NT2/D1 (cell line): ENCODE data around the gene PGR.

Experiments
- DNase-seq: peaks from one replicate; pipeline ENCODE4 v3.0.0-alpha.2; 2011; ENCODE audit warnings: low read depth, low spot score
- H3K27me3 ChIP-seq: 2 replicates; pipeline ENCODE4 v1.6.0; 2011; ENCODE audit warnings: mild to moderate bottlenecking; ENCODE audit not compliant: insufficient read length, insufficient read depth
- H3K36me3 ChIP-seq: 2 replicates; pipeline ENCODE4 v1.6.1; 2011; ENCODE audit warnings: mild to moderate bottlenecking, low read length, mixed read lengths; ENCODE audit not compliant: insufficient read depth, insufficient read length
- H3K4me1 ChIP-seq: 2 replicates; pipeline ENCODE4 v1.5.1; 2011; ENCODE audit not compliant: insufficient read depth, insufficient read length
- H3K4me3 ChIP-seq: 2 replicates; pipeline ENCODE4 v1.5.1; 2011; ENCODE audit warnings: low read depth; ENCODE audit not compliant: insufficient read length
- H3K9ac ChIP-seq: 2 replicates; pipeline ENCODE4 v1.6.0; 2011; ENCODE audit warnings: low read depth; ENCODE audit not compliant: insufficient read length
- H3K9me3 ChIP-seq: 2 replicates; pipeline ENCODE4 v1.5.1; 2011; ENCODE audit warnings: mild to moderate bottlenecking, low read length; ENCODE audit not compliant: insufficient read depth
- SUZ12 ChIP-seq: IDR thresholded peaks from 2 replicates; pipeline ENCODE4 v1.6.1; 2011; ENCODE audit not compliant: insufficient read length, insufficient read depth; ENCODE audit errors: extremely low read depth
- YY1 ChIP-seq: IDR thresholded peaks from 2 replicates; pipeline ENCODE4 v1.6.1; 2011; ENCODE audit not compliant: insufficient read length, insufficient read depth
- ZNF274 ChIP-seq: IDR thresholded peaks from 2 replicates; pipeline ENCODE4 v1.6.1; 2011; ENCODE audit warnings: mild to moderate bottlenecking, low read depth, low read length

PGR gene

GRCh38 chr11:101129203-101129943 lies at the start of gene PGR:
PGR (minus strand) TSS chr11:101129813; CDS start chr11:101129070, 743 bp downstream.
- Histone ChIP-seq H3K27me3 (peaks cover 51% of the 10 kb centered on the region), H3K9me3 (no peaks in the 10 kb centered on the region), H3K4me1 (no peaks in the 10 kb centered on the region), H3K36me3 (no peaks in the 10 kb centered on the region), H3K4me3 (peak within 1 kb of the TSS; percentile 59), H3K9ac (peak within 1 kb of the TSS; percentile 61)
- no peak for DNase-seq
- TF ChIP-seq YY1 = no peak
- no peak for TF ChIP-seq ZNF274
- TF ChIP-seq SUZ12 = no peak

DNA sequence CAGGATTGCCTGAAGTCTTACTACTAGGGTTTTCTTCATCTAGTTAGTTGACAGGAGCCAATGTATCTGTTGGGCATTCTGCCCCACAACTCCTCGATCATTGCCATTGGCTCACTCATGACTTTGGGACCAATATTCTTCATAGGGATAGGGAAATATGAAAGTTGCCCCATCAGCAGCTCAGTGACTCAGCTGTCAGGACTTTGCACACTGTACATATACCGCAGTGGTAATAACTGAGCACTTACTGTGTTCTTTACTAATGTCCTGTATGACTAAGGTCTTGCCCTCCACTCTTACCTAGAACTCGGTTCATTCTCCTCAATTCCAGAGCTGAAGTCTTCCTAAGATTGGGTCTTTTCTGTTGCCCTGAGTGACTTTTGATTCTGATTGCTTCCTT lies 46.8 kb upstream of the PGR start:
- DNase-seq = no peak
- TF ChIP-seq YY1 (no peak), SUZ12 (no peak), ZNF274 (no peak)
- no peak overlapping the region for H3K4me3 ChIP-seq
- no peaks in the 10 kb centered on the region for H3K36me3 ChIP-seq
- no peaks in the 10 kb centered on the region for H3K4me1 ChIP-seq
- H3K9ac ChIP-seq = no peak overlapping the region
- H3K9me3 ChIP-seq = no peaks in the 10 kb centered on the region
- no peaks in the 10 kb centered on the region for H3K27me3 ChIP-seq

DNA sequence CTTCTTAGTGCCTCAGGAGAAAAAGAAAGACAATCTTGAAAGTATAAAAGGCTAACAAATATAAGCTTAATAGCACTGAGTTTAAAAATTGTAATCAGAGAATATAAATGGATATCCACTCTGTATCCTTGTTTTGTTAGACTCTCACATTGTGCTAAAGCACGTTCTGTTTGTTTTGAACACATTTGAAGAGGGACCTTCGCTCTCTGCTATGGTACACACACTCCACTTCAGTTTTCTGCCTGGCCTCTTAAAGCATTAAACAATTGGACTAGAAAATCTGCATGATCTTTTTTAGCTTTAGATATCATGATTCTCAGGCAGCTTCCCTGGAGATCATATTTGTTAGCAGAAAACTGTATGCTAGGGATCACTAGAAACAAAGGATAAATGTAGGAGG lies 40.3 kb upstream of the PGR start:
- no peaks in the 10 kb centered on the region for H3K4me1 ChIP-seq
- no peaks in the 10 kb centered on the region for H3K36me3 ChIP-seq
- no peak overlapping the region for H3K9ac ChIP-seq
- TF ChIP-seq ZNF274 = no peak
- TF ChIP-seq SUZ12 = no peak
- TF ChIP-seq YY1 = no peak
- H3K9me3 ChIP-seq = no peaks in the 10 kb centered on the region
- H3K4me3 ChIP-seq = no peak overlapping the region
- DNase-seq = no peak
- H3K27me3 ChIP-seq = no peaks in the 10 kb centered on the region

- H3K9me3 ChIP-seq = no peaks in the 10 kb centered on the region
- H3K4me3 ChIP-seq = no peak overlapping the region
- no peaks in the 10 kb centered on the region for H3K36me3 ChIP-seq
- H3K27me3 ChIP-seq = no peaks in the 10 kb centered on the region
- no peak overlapping the region for H3K9ac ChIP-seq
- TF ChIP-seq ZNF274 (no peak), YY1 (no peak), SUZ12 (no peak)
- no peaks in the 10 kb centered on the region for H3K4me1 ChIP-seq
- no peak for DNase-seq
Measured at GRCh38 chr11:101166038-101166437, 36.4 kb upstream of the PGR start.

GRCh38 chr11:101158119-101158518 lies 28.5 kb upstream of the PGR start:
- H3K36me3 ChIP-seq = no peaks in the 10 kb centered on the region
- H3K4me3 ChIP-seq = no peak overlapping the region
- H3K4me1 ChIP-seq = no peaks in the 10 kb centered on the region
- H3K27me3 ChIP-seq = no peaks in the 10 kb centered on the region
- peaks cover 10% of the 10 kb centered on the region; the same call in 1 of the 2 replicates for H3K9me3 ChIP-seq
- TF ChIP-seq YY1 (no peak), ZNF274 (no peak), SUZ12 (no peak)
- H3K9ac ChIP-seq = no peak overlapping the region
- no peak for DNase-seq

GRCh38 chr11:101138245-101138930 lies 8.8 kb upstream of the PGR start:
- no peaks in the 10 kb centered on the region for H3K36me3 ChIP-seq
- DNase-seq = no peak
- no peaks in the 10 kb centered on the region for H3K9me3 ChIP-seq
- H3K4me1 ChIP-seq = no peaks in the 10 kb centered on the region
- H3K27me3 ChIP-seq = no peaks in the 10 kb centered on the region
- H3K9ac ChIP-seq = no peak overlapping the region
- TF ChIP-seq ZNF274 = no peak
- no peak for TF ChIP-seq YY1
- TF ChIP-seq SUZ12 = no peak
- H3K4me3 ChIP-seq = no peak overlapping the region

DNA sequence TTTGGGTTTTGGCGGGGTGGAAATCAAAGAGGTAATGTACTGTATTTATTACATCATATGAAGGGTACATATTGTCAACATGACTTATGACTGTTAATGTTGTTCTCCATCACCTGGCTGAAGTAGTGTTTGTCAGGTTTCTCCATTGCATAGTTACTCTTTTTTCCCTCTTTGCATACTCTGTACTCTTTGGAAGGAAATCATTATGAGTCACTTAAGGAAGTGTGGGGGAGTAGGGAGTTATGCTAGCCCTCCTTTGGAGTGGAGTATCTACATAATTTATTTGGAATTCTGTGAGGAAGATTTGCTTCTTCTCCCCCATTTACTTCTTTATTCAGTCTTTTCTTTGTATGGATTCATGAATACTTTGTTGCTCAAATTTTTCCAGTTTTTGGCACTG lies 3.6 kb upstream of the PGR start:
- no peak for DNase-seq
- TF ChIP-seq SUZ12 = no peak
- no peak for TF ChIP-seq YY1
- TF ChIP-seq ZNF274 = no peak
- Histone ChIP-seq H3K36me3 (no peaks in the 10 kb centered on the region), H3K27me3 (peaks cover 26% of the 10 kb centered on the region), H3K9ac (no peak overlapping the region), H3K9me3 (no peaks in the 10 kb centered on the region), H3K4me3 (no peak overlapping the region), H3K4me1 (no peaks in the 10 kb centered on the region)
